BJ (cell line): ENCODE data around the gene CLVS2. TPM values are rescaled to one million over a fixed set of nuclear protein-coding genes. Genes with fewer than 3 reads are reported as not detected.

Experiments used
- CTCF ChIA-PET: fragments of 350-600 bp; formaldehyde crosslinking; extraction: SDS; loops from one replicate; lab custom pipeline; 2021; ENCODE audit warnings: antibody characterized with exemption, inconsistent platforms; lab: Yijun Ruan, JAX
- POLR2A ChIA-PET: fragments of 300-600 bp; sonication (Branson Sonifier 250); formaldehyde crosslinking; extraction: SDS; loops from one replicate; lab custom pipeline; 2021; ENCODE audit warnings: antibody characterized with exemption; lab: Charles Lee
- DNase-seq: peaks from one replicate; pipeline ENCODE4 v3.0.0-alpha.2; 2011; ENCODE audit warnings: low read depth
- H3K27me3 ChIP-seq: 2 replicates; pipeline ENCODE4 v1.6.0; 2011; ENCODE audit warnings: low read length; ENCODE audit not compliant: control insufficient read depth, insufficient read depth
- H3K36me3 ChIP-seq: 2 replicates; pipeline ENCODE4 v1.5.1; 2011; ENCODE audit warnings: low read length; ENCODE audit not compliant: control insufficient read depth, insufficient read depth
- H3K4me3 ChIP-seq: 2 replicates; pipeline ENCODE4 v1.5.1; 2011; ENCODE audit warnings: low read depth, mild to moderate bottlenecking, control low read depth, low read length
- CTCF ChIP-seq: IDR thresholded peaks from 2 replicates; pipeline ENCODE4 v1.5.1; 2011; ENCODE audit warnings: low read depth, mild to moderate bottlenecking, control low read depth, inconsistent platforms, low read length, moderate library complexity; ENCODE audit not compliant: insufficient read depth
- polyA plus RNA-seq: library from polyadenylated mRNA; depleted of rRNA; stranded (reverse); fragments of >200 nt; gene quantifications from 2 replicates; pipeline ENCODE4 v1.2.3, GENCODE V29; 2011

Gene CLVS2
- polyA plus RNA-seq, 1 experiment: not detected

- H3K4me3 ChIP-seq: no peak overlapping the region
- TF ChIP-seq CTCF: no peak
- DNase-seq: no peak
- no peaks in the 10 kb centered on the region for H3K36me3 ChIP-seq
- no peaks in the 10 kb centered on the region for H3K27me3 ChIP-seq
- ChIA-PET POLR2A (no interaction called here), CTCF (interaction anchor here (0.9 kb wide), 1 partner anchor 36 kb away, joined by 5 read pairs; no protein-coding TSS in a partner anchor)
Measured at GRCh38 chr6:123039431-123039830, 43.4 kb downstream of the CLVS2 start.

GRCh38 chr6:123042401-123042800 lies 46.4 kb downstream of the CLVS2 start:
- ChIA-PET CTCF (no interaction called here), POLR2A (no interaction called here)
- no peak for TF ChIP-seq CTCF
- Histone ChIP-seq H3K27me3 (no peaks in the 10 kb centered on the region), H3K4me3 (no peak overlapping the region), H3K36me3 (no peaks in the 10 kb centered on the region)
- DNase-seq: no peak

- H3K36me3 ChIP-seq: no peaks in the 10 kb centered on the region
- no peak overlapping the region for H3K4me3 ChIP-seq
- H3K27me3 ChIP-seq: no peaks in the 10 kb centered on the region
- no peak for TF ChIP-seq CTCF
- CTCF ChIA-PET: no interaction called here
- no peak for DNase-seq
- POLR2A ChIA-PET: no interaction called here
Measured at GRCh38 chr6:123044341-123044860, 48.4 kb downstream of the CLVS2 start.

- ChIA-PET POLR2A (no interaction called here), CTCF (no interaction called here)
- H3K27me3 ChIP-seq: no peaks in the 10 kb centered on the region
- no peak overlapping the region for H3K4me3 ChIP-seq
- no peaks in the 10 kb centered on the region for H3K36me3 ChIP-seq
- no peak for DNase-seq
- no peak for TF ChIP-seq CTCF
Measured at GRCh38 chr6:123053602-123054225, 57.7 kb downstream of the CLVS2 start.

- POLR2A ChIA-PET: no interaction called here
- H3K36me3 ChIP-seq: no peaks in the 10 kb centered on the region
- no peaks in the 10 kb centered on the region for H3K27me3 ChIP-seq
- no peak for TF ChIP-seq CTCF
- H3K4me3 ChIP-seq: no peak overlapping the region
- CTCF ChIA-PET: no interaction called here
- DNase-seq: no peak
Measured at GRCh38 chr6:123055256-123055655, 59.2 kb downstream of the CLVS2 start.
